Smooth muscle cell (in vitro differentiated cells): ENCODE data around the gene FBXW7. TPM values are rescaled to one million over a fixed set of nuclear protein-coding genes. Genes with fewer than 3 reads are reported as not detected.

ENCODE experiments used
- DNase-seq: peaks from one replicate; lab custom pipeline; 2025; ENCODE audit not compliant: unreplicated experiment; lab: John Stamatoyannopoulos, UW
- H2AFZ ChIP-seq: fragments of 200-600 bp; sonication (generic); 2 replicates; pipeline ENCODE4 v1.6.0; 2016; ENCODE audit warnings: antibody characterized with exemption, low read depth, mild to moderate bottlenecking
- H3F3A ChIP-seq: fragments of 200-600 bp; sonication (generic); 2 replicates; pipeline ENCODE4 v1.6.0; 2017; ENCODE audit warnings: antibody characterized with exemption, low read depth
- H3K27ac ChIP-seq: fragments of 200-600 bp; sonication (generic); 2 replicates; pipeline ENCODE4 v1.5.1; 2016; ENCODE audit warnings: low read depth, mild to moderate bottlenecking
- H3K27me3 ChIP-seq: fragments of 200-600 bp; sonication (generic); 2 replicates; pipeline ENCODE4 v1.6.1; 2016; ENCODE audit warnings: low read depth, mild to moderate bottlenecking
- H3K36me3 ChIP-seq: fragments of 200-600 bp; sonication (generic); 2 replicates; pipeline ENCODE4 v1.5.1; 2016; ENCODE audit warnings: low read depth
- H3K4me1 ChIP-seq: fragments of 200-600 bp; sonication (generic); 2 replicates; pipeline ENCODE4 v1.5.1; 2016; ENCODE audit warnings: low read depth
- H3K4me2 ChIP-seq: fragments of 200-600 bp; sonication (generic); 2 replicates; pipeline ENCODE4 v1.6.0; 2016; ENCODE audit warnings: mild to moderate bottlenecking
- H3K4me3 ChIP-seq: fragments of 200-600 bp; sonication (generic); 2 replicates; pipeline ENCODE4 v1.5.1; 2016; ENCODE audit warnings: mild to moderate bottlenecking
- H3K79me2 ChIP-seq: fragments of 200-600 bp; sonication (generic); 2 replicates; pipeline ENCODE4 v1.6.0; 2016; ENCODE audit warnings: low read depth, mild to moderate bottlenecking
- H3K9ac ChIP-seq: fragments of 200-600 bp; sonication (generic); 2 replicates; pipeline ENCODE4 v1.6.0; 2016; ENCODE audit warnings: low read depth
- H3K9me3 ChIP-seq: fragments of 200-600 bp; sonication (generic); replicated peaks from 2 replicates; pipeline ENCODE4 v1.5.1; 2016; ENCODE audit warnings: low read depth
- H4K20me1 ChIP-seq: fragments of 200-600 bp; sonication (generic); 2 replicates; pipeline ENCODE4 v1.6.0; 2016; ENCODE audit warnings: low read depth
- WGBS: methylation state at CpG from one replicate; pipeline ENCODE4 v1.1.7; 2016; ENCODE audit warnings: low lambda C conversion rate; 5-methylcytosine and 5-hydroxymethylcytosine counted together
- polyA plus RNA-seq: library from polyadenylated mRNA; unstranded; fragments of >200 nt; fragmentation: Nextera tagmentation; extraction: Ambion mirVana; gene quantifications from 2 replicates; pipeline ENCODE4 v1.2.1, GENCODE V29; 2016
- total RNA-seq: library from RNA; depleted of rRNA; stranded (reverse); fragments of >200 nt; gene quantifications from 2 replicates; pipeline ENCODE4 v1.2.3, GENCODE V29; 2014
- TF ChIP-seq, protein P1 (sequence below): fragments of 200-600 bp; sonication (generic); IDR thresholded peaks from 2 replicates; pipeline ENCODE4 v1.5.1; 2017; ENCODE audit warnings: borderline replicate concordance, mild to moderate bottlenecking, antibody characterized with exemption; ENCODE audit not compliant: insufficient read depth, poor library complexity, severe bottlenecking

FBXW7 gene, protein sequence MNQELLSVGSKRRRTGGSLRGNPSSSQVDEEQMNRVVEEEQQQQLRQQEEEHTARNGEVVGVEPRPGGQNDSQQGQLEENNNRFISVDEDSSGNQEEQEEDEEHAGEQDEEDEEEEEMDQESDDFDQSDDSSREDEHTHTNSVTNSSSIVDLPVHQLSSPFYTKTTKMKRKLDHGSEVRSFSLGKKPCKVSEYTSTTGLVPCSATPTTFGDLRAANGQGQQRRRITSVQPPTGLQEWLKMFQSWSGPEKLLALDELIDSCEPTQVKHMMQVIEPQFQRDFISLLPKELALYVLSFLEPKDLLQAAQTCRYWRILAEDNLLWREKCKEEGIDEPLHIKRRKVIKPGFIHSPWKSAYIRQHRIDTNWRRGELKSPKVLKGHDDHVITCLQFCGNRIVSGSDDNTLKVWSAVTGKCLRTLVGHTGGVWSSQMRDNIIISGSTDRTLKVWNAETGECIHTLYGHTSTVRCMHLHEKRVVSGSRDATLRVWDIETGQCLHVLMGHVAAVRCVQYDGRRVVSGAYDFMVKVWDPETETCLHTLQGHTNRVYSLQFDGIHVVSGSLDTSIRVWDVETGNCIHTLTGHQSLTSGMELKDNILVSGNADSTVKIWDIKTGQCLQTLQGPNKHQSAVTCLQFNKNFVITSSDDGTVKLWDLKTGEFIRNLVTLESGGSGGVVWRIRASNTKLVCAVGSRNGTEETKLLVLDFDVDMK
- 31.6 and 51.3 TPM in 2 replicates for total RNA-seq
- 16.4 and 21.6 TPM in 2 replicates for polyA plus RNA-seq

DNA sequence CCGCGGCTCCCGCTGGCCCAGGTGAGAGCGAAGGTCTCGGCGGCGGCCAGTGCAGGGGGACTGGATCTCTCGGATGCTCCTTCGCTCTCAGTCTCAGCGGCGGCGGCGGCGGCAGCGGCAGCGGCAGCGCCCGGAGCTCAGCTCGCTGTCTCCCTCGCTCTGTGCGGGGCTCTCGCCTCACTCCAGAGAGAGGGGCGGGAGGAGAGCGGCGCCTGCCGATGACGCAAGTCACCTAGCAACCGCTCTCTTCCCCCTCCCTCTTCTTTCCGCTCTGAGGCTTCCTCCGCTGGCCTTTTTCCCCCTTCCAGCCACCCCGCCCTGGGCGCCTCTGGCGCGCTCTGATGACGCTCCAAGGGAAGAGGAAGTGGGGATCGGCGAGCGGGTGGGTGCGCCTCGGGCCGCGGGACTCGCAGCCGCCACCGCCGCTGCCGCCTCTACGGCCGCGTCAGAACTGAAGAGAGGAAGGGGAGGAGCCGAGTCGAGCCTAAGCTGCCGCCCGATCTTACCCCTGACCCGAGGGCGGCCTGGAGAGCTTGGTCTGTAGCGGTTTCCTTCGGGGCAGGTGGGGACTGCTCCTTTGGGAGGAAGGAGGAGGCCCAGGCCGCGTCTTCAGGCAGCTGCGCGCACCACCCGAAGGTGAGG, at the start of gene FBXW7:
Gene FBXW7, minus strand, starts transcription at position 190 of the 642 bp plus-strand sequence. CDS start 124,289 bp downstream, outside the sequence.
- Histone ChIP-seq H3K4me3 (peak within 1 kb of the TSS; percentile 98), H3K27me3 (no peaks in the 10 kb centered on the region), H3K9me3 (no peaks in the 10 kb centered on the region), H3K79me2 (peaks cover 69% of the 10 kb centered on the region), H3K4me1 (peaks cover 19% of the 10 kb centered on the region), H2AFZ (peak within 1 kb of the TSS; percentile 56), H4K20me1 (peaks cover 49% of the 10 kb centered on the region), H3K4me2 (peak within 1 kb of the TSS; percentile 96), H3K9ac (peak within 1 kb of the TSS; percentile 95), H3F3A (no peaks in the 10 kb centered on the region), H3K27ac (peak within 1 kb of the TSS; percentile 92), H3K36me3 (no peaks in the 10 kb centered on the region)
- peak; percentile 93 for DNase-seq
- under 1% methylated on average over 43 of the region's 63 CpGs for WGBS
- TF ChIP-seq, protein P1, sequence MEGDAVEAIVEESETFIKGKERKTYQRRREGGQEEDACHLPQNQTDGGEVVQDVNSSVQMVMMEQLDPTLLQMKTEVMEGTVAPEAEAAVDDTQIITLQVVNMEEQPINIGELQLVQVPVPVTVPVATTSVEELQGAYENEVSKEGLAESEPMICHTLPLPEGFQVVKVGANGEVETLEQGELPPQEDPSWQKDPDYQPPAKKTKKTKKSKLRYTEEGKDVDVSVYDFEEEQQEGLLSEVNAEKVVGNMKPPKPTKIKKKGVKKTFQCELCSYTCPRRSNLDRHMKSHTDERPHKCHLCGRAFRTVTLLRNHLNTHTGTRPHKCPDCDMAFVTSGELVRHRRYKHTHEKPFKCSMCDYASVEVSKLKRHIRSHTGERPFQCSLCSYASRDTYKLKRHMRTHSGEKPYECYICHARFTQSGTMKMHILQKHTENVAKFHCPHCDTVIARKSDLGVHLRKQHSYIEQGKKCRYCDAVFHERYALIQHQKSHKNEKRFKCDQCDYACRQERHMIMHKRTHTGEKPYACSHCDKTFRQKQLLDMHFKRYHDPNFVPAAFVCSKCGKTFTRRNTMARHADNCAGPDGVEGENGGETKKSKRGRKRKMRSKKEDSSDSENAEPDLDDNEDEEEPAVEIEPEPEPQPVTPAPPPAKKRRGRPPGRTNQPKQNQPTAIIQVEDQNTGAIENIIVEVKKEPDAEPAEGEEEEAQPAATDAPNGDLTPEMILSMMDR: no peak

GRCh38 chr4:152585023-152585441, 49.1 kb upstream of the FBXW7 start:
- Histone ChIP-seq H3K4me1 (peaks cover 6% of the 10 kb centered on the region), H3K79me2 (no peaks in the 10 kb centered on the region), H3K27ac (no peak overlapping the region), H3K4me3 (peak overlapping the region; percentile 12), H3K9ac (no peak overlapping the region), H3K36me3 (no peaks in the 10 kb centered on the region), H4K20me1 (no peaks in the 10 kb centered on the region), H2AFZ (peak overlapping the region; percentile 71), H3K4me2 (peak overlapping the region; percentile 52), H3K9me3 (no peaks in the 10 kb centered on the region), H3K27me3 (no peaks in the 10 kb centered on the region), H3F3A (peaks cover 20% of the 10 kb centered on the region)
- whole genome bisulfite sequencing: 58% methylated on average over 7 of the region's 7 CpGs
- TF ChIP-seq, protein P1: no peak
- no peak for DNase-seq

DNA sequence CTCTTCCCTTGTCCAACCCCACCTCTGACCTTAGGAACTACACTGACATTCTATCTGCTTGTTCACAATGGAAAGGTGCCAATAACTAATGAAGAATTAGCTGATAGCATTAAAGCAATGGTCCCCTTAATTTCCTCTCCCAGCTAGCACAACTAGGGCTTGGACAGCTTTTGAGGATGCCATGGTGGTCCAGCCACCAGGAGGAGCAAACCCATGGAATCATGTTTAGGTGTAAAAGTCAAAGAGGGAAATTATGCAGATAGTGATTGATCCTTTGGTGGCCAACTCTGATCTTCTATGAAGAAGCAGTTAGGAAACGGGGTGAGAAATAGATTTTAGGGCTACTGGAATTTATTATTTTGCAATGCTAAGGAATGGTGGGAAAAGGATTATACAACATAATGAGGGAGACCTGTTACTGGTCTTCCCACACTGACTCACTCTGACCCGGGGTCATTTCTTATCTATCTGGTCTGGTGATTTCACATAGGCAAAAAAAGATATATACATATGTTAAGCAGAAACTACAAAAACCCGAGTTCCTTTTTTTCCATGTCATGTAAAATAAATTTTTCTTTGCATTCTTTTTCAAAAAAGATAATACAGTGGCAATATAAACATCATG, 45.8 kb upstream of the FBXW7 start:
- Histone ChIP-seq H3K4me1 (no peaks in the 10 kb centered on the region), H4K20me1 (no peaks in the 10 kb centered on the region), H3K36me3 (no peaks in the 10 kb centered on the region), H3F3A (peaks cover 3% of the 10 kb centered on the region), H3K27ac (no peak overlapping the region), H2AFZ (no peak overlapping the region), H3K4me3 (no peak overlapping the region), H3K27me3 (no peaks in the 10 kb centered on the region), H3K9ac (no peak overlapping the region), H3K4me2 (no peak overlapping the region), H3K9me3 (no peaks in the 10 kb centered on the region), H3K79me2 (no peaks in the 10 kb centered on the region)
- DNase-seq: no peak
- TF ChIP-seq, protein P1: peak; percentile 10
- 52% methylated on average over 3 of the region's 3 CpGs for WGBS
